Activated CD4-positive, alpha-beta T cell treated with anti-CD3 and anti-CD28 coated beads for 1 hour (primary cell): Measurements from ENCODE around the gene SMKR1.
"Not testable (repeated sequence)": the region's sequence is repeated elsewhere in the genome, so short reads cannot be mapped to it uniquely, and the experiment has no call there.

Experiments
- DNase-seq: peaks from one replicate; pipeline ENCODE4 v3.0.0-alpha.2; 2020

SMKR1 gene

GRCh38 chr7:129489491-129489890, 12.8 kb upstream of the SMKR1 start:
- no peak for DNase-seq

DNA sequence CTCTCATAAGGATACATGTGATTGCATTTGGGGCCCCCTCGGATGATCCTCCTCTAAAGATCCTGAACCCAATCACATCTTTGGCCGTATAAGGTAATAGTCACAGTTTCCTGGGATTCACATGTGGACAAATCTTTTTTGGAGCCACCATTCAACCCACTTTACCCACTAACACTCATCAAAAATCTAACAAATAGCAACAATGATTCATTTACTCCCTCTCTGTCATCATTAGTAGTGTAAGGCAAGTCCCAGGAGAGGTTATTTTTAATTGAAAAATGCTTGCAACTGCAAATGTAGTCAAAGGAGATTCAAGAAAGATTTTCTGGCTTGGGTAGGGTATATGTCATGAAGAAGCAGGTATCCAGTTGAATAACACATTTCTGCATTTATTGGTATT, 9.9 kb upstream of the SMKR1 start:
- no peak for DNase-seq

DNA sequence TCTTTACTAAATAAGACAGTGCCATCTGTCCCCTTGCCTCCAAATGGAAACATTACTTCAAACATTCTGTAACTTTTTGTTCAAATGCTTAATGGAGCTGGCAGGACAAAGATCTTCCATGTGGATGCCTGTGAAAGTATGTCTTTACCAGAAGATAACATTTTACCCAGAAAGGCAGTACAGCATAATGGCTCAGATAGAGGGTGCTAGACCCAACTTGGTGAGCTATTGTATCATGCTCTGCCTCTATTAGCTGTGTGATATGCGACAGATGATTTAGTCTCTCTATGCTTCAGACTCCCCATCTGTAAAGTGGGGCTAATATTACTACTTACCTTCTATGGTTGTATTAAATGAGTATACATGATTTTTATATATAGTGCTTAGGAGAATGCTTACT, 8.8 kb upstream of the SMKR1 start:
- no peak for DNase-seq

DNA sequence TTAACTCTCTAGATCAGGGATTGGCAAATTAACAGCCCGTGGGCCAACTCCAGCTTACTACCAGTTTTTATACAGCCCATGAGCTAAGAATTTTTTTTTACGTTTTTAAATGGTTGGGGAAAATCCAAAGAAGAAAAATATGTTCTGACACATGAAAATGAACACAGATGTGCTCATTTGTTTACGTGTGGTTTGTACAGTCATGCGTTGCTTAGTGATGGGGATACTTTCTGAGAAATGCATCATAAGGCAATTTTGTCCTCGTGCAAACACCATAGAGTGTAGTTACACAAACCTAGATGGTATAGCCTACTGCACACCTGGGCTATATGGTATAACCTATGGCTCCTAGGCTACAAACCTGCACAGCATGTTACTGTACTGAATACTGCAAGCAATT, 8.3 kb upstream of the SMKR1 start:
- no peak for DNase-seq

DNA sequence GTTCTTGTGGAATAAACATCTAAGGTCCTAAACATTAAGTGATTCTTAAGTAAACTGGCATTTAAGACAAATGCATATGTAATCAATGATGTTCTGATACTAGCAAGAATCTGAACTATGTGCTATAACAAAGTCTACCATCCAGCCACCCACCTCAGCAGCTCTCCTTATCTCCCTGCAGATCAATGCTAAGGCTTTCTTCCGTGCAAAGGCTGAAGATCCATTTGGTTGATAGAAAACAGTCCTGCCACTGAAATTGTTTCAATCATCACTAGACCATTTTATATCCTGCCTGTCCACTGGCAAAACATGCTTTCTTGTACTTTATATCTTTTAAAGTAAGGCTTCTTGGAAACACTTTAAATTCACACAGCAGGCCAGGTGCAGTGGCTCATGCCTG, 6.3 kb upstream of the SMKR1 start:
- DNase-seq, result no peak

DNA sequence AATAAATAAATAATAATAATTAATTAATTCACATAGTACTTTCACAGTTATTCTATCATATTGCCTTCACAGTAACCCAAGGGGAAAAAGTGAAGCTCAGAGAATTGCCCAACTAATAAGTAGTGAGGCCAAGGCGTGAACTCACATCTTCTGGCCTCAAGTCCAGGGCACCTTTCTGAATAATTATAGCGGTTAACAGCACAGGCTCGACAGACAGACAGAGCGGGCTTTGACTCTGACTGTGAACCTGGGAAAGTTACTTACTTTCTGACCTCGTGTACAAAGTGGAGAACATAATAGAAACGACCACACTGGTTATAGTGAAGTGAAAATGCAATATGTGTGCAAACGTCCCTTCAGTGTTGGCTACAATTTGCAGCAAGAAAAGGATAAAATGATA, 5.7 kb upstream of the SMKR1 start:
- DNase-seq, result no peak

- no peak for DNase-seq
Measured at GRCh38 chr7:129497156-129497555, 5.2 kb upstream of the SMKR1 start.

DNA sequence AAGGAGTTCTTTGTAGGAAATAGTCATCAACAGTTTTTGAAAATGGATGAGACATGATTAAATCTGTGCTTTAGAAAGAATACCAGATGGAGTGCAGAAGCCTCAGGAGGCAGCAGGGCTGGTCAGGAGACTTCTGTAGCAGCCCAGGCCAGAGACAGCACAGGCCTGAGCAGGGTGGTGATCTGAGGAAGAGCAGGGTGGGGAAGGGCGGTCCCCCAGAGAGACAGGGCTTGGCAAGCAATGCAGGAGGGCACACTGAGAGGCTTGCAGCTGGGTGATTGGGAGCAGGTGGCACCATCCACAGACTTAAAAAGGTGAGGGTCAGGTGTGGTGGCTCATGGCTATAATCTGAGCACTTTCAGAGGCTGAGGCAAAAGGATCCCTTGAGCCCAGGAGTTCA, 4.3 kb upstream of the SMKR1 start:
- no peak for DNase-seq

- DNase-seq, result no peak
Measured at GRCh38 chr7:129499999-129500398, 2.3 kb upstream of the SMKR1 start.

DNA sequence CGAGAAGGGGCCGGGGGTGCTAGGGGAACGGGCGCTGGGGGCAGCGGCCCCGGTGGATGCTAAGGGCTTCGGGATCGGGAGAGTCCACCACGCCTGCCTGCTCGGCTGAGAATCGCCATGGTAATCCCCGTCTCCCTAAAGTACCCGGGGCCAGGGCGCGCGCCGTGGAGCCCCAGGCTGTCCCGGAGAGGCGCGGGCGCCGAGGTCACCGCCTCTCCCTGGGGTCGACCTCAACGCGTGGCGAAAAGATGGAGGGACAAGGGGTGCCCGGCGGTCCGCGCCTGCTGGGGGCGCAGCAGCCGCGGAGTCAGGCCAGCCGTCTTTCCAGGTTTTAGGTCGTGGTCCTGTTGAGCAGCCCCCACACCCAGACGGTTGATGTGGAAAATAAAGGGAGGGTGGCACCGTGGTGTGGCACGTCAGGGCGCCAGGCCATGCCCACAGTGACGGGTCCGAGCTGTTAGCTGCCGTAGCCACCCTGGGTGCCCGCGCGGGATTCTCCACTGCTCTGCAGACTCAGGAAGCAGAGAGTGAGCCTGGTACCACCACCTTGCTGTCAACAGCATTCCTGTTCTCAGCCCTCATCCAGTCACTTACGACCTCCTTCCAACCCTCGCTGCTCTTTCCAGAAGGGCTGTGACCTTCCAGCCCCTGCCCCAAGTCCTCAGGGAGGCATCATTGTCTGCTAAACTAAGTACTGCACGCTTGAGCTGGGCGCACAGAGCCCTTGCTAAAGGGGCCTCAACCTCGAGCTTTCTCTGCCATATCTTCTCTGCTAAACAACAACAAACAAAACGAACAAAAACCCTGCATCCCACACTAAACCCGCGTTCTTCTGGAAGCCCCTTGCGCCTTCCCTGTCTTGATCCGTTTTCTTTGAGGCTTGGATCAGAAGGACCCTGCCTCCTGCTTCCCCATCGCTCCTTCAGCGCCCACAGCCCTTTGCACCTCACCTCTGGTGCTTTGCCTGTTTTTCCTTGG, 666 bp downstream of the SMKR1 start:
- no peak for DNase-seq

DNA sequence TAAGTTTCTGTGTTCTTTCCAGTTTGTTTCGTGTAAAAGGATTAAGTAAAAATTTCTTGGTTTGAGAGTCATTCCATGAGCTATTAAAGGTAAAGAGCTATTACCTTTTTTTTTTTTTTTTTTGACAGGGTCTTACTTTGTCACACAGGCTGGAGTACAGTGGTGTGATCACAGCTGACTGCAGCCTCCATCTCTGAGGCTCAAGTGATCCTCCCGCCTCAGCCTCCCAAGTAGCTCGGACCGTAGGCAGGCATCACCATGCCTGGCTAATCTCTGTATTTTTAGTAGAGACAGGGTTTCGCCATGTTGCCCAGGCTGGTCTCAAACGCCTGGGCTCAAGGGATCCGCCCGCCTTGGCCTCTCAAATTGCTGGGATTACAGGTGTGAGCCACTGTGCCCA, 1.4 kb downstream of the SMKR1 start:
- DNase-seq, result no peak

GRCh38 chr7:129512192-129512591, 9.9 kb downstream of the SMKR1 start:
- no peak for DNase-seq

- DNase-seq, result no peak
Measured at GRCh38 chr7:129513546-129513945, 11.2 kb downstream of the SMKR1 start.

DNA sequence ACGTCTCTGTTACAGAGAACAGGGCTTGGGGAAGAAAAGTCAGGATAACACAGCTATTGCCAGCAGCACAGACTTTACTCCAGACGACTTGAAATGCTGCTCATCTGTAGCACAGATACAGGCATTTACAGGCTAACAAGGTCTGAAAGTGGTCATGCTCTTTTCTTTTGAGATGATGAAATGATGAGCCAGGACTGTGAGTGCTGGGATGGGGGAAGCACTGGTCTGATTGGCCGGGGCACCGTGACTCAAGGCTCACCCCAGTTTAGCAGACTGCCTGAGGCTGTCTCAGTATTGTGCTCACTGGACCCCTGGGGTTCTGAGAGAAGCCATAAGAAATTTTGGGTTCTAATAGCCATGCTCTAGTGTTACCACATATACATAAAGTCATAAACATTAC, 12.4 kb downstream of the SMKR1 start:
- DNase-seq, result no peak

- DNase-seq, result no peak
Measured at GRCh38 chr7:129515381-129515780, 13.1 kb downstream of the SMKR1 start.

- DNase-seq, result no peak
Measured at GRCh38 chr7:129517931-129518330, 15.6 kb downstream of the SMKR1 start.

GRCh38 chr7:129519464-129519863, 17.1 kb downstream of the SMKR1 start:
- no peak for DNase-seq

- DNase-seq, result no peak
Measured at GRCh38 chr7:129522088-129522970, 20.0 kb downstream of the SMKR1 start.

GRCh38 chr7:129522971-129523340, 20.6 kb downstream of the SMKR1 start:
- DNase-seq, result no peak

GRCh38 chr7:129523924-129524323, 21.6 kb downstream of the SMKR1 start:
- DNase-seq, result no peak

GRCh38 chr7:129524405-129524804, 22.1 kb downstream of the SMKR1 start:
- DNase-seq, result not testable (repeated sequence)

- no peak for DNase-seq
Measured at GRCh38 chr7:129525225-129525862, 23.0 kb downstream of the SMKR1 start.

GRCh38 chr7:129529643-129530042, 27.3 kb downstream of the SMKR1 start:
- DNase-seq, result no peak
